ENCODE data around the gene HOTAIR.

Gene HOTAIR

GRCh38 chr12:53998110-53998899, 23.6 kb upstream of the HOTAIR start:
- no peak for DNase-seq

- no peak for DNase-seq
Observed at GRCh38 chr12:53997204-53998109, 22.7 kb upstream of the HOTAIR start.

- DNase-seq: no peak
Observed at GRCh38 chr12:53996240-53997203, 21.8 kb upstream of the HOTAIR start.

GRCh38 chr12:53995378-53996239, 20.9 kb upstream of the HOTAIR start:
- DNase-seq: no peak

GRCh38 chr12:53995002-53995377, 20.2 kb upstream of the HOTAIR start:
- DNase-seq: no peak

GRCh38 chr12:53994264-53995001, 19.7 kb upstream of the HOTAIR start:
- DNase-seq: no peak

GRCh38 chr12:53994009-53994263, 19.2 kb upstream of the HOTAIR start:
- no peak for DNase-seq

GRCh38 chr12:53993162-53994008, 18.6 kb upstream of the HOTAIR start:
- DNase-seq: no peak

GRCh38 chr12:53992377-53992889, 17.7 kb upstream of the HOTAIR start:
- no peak for DNase-seq

GRCh38 chr12:53991077-53991460, 16.3 kb upstream of the HOTAIR start:
- no peak for DNase-seq

- DNase-seq: no peak
Observed at GRCh38 chr12:53990311-53991076, 15.7 kb upstream of the HOTAIR start.

- DNase-seq: no peak
Observed at GRCh38 chr12:53989227-53990113, 14.7 kb upstream of the HOTAIR start.

GRCh38 chr12:53988541-53989226, 13.9 kb upstream of the HOTAIR start:
- no peak for DNase-seq

- DNase-seq: no peak
Observed at GRCh38 chr12:53987787-53988230, 13.1 kb upstream of the HOTAIR start.

GRCh38 chr12:53986686-53987483, 12.1 kb upstream of the HOTAIR start:
- DNase-seq: no peak

- no peak for DNase-seq
Observed at GRCh38 chr12:53985994-53986685, 11.4 kb upstream of the HOTAIR start.

Measured in activated CD4-positive, alpha-beta T cell treated with anti-CD3 and anti-CD28 coated beads, Interleukin-2, amount 50 U/mL, for 4 hours (primary cell).